Liver (tissue), 9 donors: ENCODE measurements around the gene LIPC. TPM values are rescaled to one million over a fixed set of nuclear protein-coding genes. Genes with fewer than 3 reads are reported as not detected.

Source experiments
- DNase-seq: peaks from one replicate; pipeline ENCODE4 v3.0.0-alpha.2; 2017; ENCODE audit warnings: low spot score
- H3K27ac ChIP-seq, 2 donors: one replicate each; pipeline ENCODE4 v1.7.0; 2013; ENCODE audit warnings: inconsistent platforms in 2 of 2, low read length in 2 of 2, control low read depth in 1 of 2, low read depth in 1 of 2, mild to moderate bottlenecking in 1 of 2
- H3K27me3 ChIP-seq, 4 donors: one replicate each; pipeline versions ENCODE4 v1.6.1 to v1.7.0; 2013; ENCODE audit warnings: low read length in 3 of 4, inconsistent platforms in 1 of 4, mild to moderate bottlenecking in 1 of 4, moderate library complexity in 1 of 4; ENCODE audit not compliant: control insufficient read depth in 4 of 4, insufficient read depth in 4 of 4
- H3K36me3 ChIP-seq, 4 donors: one replicate each; pipeline versions ENCODE4 v1.6.1 to v1.7.0; 2013; ENCODE audit warnings: low read length in 3 of 4, mild to moderate bottlenecking in 3 of 4, low read depth in 1 of 4, moderate library complexity in 1 of 4; ENCODE audit not compliant: control insufficient read depth in 4 of 4, insufficient read depth in 3 of 4
- H3K4me1 ChIP-seq, 4 donors: one replicate each; pipeline versions ENCODE4 v1.6.1 to v1.7.0; 2013; ENCODE audit warnings: low read length in 3 of 4, mild to moderate bottlenecking in 3 of 4, moderate library complexity in 1 of 4; ENCODE audit not compliant: control insufficient read depth in 4 of 4, insufficient read depth in 4 of 4
- H3K4me3 ChIP-seq, 3 donors: one replicate each; pipeline versions ENCODE4 v1.6.1 to v1.7.0; 2013; ENCODE audit warnings: low read length in 3 of 3, control low read depth in 1 of 3, low read depth in 1 of 3, mild to moderate bottlenecking in 1 of 3
- H3K9ac ChIP-seq, 2 donors: one replicate each; pipeline ENCODE4 v1.7.0; 2013; ENCODE audit warnings: low read length in 2 of 2, mild to moderate bottlenecking in 2 of 2, moderate library complexity in 2 of 2, control low read depth in 1 of 2, low read depth in 1 of 2
- H3K9me3 ChIP-seq, 4 donors: one replicate each; pipeline versions ENCODE4 v1.6.1 to v1.7.0; 2013; ENCODE audit warnings: low read length in 3 of 4; ENCODE audit not compliant: control insufficient read depth in 4 of 4
- ATF3 ChIP-seq: IDR thresholded peaks from 2 replicates; pipeline ENCODE4 v1.6.1; 2016; ENCODE audit warnings: antibody characterized with exemption
- CTCF ChIP-seq: fragments of 150-350 bp; IDR thresholded peaks from 2 replicates; pipeline ENCODE4 v1.5.1; 2017; ENCODE audit warnings: improper control_type of control experiment, low read depth, low read length; ENCODE audit not compliant: missing input control
- EGR1 ChIP-seq, 2 donors: IDR thresholded peaks; 2 replicates each; pipeline ENCODE4 v1.6.1; 2016 to 2018; ENCODE audit warnings: antibody characterized with exemption in 2 of 2, low read depth in 2 of 2
- FOXA1 ChIP-seq: IDR thresholded peaks from 2 replicates; pipeline ENCODE4 v1.6.1; 2016; ENCODE audit warnings: antibody characterized with exemption
- FOXA2 ChIP-seq: IDR thresholded peaks from 2 replicates; pipeline ENCODE4 v1.6.1; 2016; ENCODE audit warnings: antibody characterized with exemption
- GABPA ChIP-seq, 2 donors: IDR thresholded peaks in 1 of 2; conservative IDR thresholded peaks in 1 of 2; 2 replicates each; pipeline ENCODE4 v1.6.1; 2016; ENCODE audit warnings: antibody characterized with exemption in 2 of 2, mild to moderate bottlenecking in 1 of 2, moderate library complexity in 1 of 2
- HNF4A ChIP-seq, 2 donors: conservative IDR thresholded peaks; 2 replicates each; pipeline ENCODE4 v1.6.1; 2016; ENCODE audit warnings: antibody characterized with exemption in 2 of 2, mild to moderate bottlenecking in 2 of 2
- HNF4G ChIP-seq: IDR thresholded peaks from 2 replicates; pipeline ENCODE4 v1.6.1; 2016; ENCODE audit warnings: antibody characterized with exemption
- JUND ChIP-seq, 2 donors: IDR thresholded peaks; 2 replicates each; pipeline ENCODE4 v1.6.1; 2016; ENCODE audit warnings: antibody characterized with exemption in 2 of 2
- NR2F2 ChIP-seq: IDR thresholded peaks from 2 replicates; pipeline ENCODE4 v1.6.1; 2016; ENCODE audit warnings: antibody characterized with exemption
- RAD21 ChIP-seq, 2 donors: IDR thresholded peaks; 2 replicates each; pipeline ENCODE4 v1.6.1; 2016; ENCODE audit warnings: antibody characterized with exemption in 2 of 2, mild to moderate bottlenecking in 2 of 2
- REST ChIP-seq: IDR thresholded peaks from 2 replicates; pipeline ENCODE4 v1.6.1; 2016; ENCODE audit warnings: antibody characterized with exemption, mild to moderate bottlenecking
- RXRA ChIP-seq, 2 donors: IDR thresholded peaks; 2 replicates each; pipeline ENCODE4 v1.6.1; 2017 to 2018; ENCODE audit warnings: antibody characterized with exemption in 2 of 2, mild to moderate bottlenecking in 1 of 2
- SP1 ChIP-seq: IDR thresholded peaks from 2 replicates; pipeline ENCODE4 v1.6.1; 2018; ENCODE audit warnings: antibody characterized with exemption, mild to moderate bottlenecking
- TAF1 ChIP-seq: conservative IDR thresholded peaks from 2 replicates; pipeline ENCODE4 v1.6.1; 2016; ENCODE audit warnings: antibody characterized with exemption, mild to moderate bottlenecking
- YY1 ChIP-seq: IDR thresholded peaks from 2 replicates; pipeline ENCODE4 v1.6.1; 2016; ENCODE audit warnings: antibody characterized with exemption, mild to moderate bottlenecking
- ZBTB33 ChIP-seq: IDR thresholded peaks from 2 replicates; pipeline ENCODE4 v1.6.1; 2016; ENCODE audit warnings: antibody characterized with exemption
- whole genome bisulfite sequencing: extraction: QIAGEN DNeasy Blood & Tissue Kit; methylation state at CpG from one replicate; pipeline ENCODE4 v1.1.7; 2013; 5-methylcytosine and 5-hydroxymethylcytosine counted together
- polyA plus RNA-seq, 2 donors: library from polyadenylated mRNA; stranded (reverse) in 1 of 2; unstranded in 1 of 2; fragments of 200-250 nt in 1 of 2; fragments of >200 nt in 1 of 2; fragmentation: Nextera tagmentation in 1 of 2; extraction: Ambion mirVana in 1 of 2; gene quantifications; one replicate each; pipeline versions ENCODE4 v1.2.1 to v1.2.3, GENCODE V29; 2013 to 2015
- total RNA-seq, 2 donors: library from RNA; depleted of rRNA; stranded (reverse); fragments of >200 nt; gene quantifications; one replicate each; pipeline ENCODE4 v1.2.3, GENCODE V29; 2014
- TF ChIP-seq, protein P1 (sequence below): IDR thresholded peaks from 2 replicates; pipeline ENCODE4 v1.6.1; 2016; ENCODE audit warnings: antibody characterized with exemption
- donor health status: healthy.
- donor health status: healthy.
- donor health status: healthy.
- donor health status: healthy.
- donor health status: healthy.

Gene LIPC
- total and polyA plus RNA-seq, 4 donors, result 60.1 to 268 (median 131) TPM

- no peak overlapping the region for H3K4me3 ChIP-seq
- peak overlapping the region; percentile 88 to 91 for H3K27ac ChIP-seq
- H3K4me1 ChIP-seq, result peaks cover 14 to 66% (median 42%) of the 10 kb centered on the region in 4 donors
- no peaks in the 10 kb centered on the region for H3K9me3 ChIP-seq
- no peaks in the 10 kb centered on the region for H3K36me3 ChIP-seq
- no peak for DNase-seq
- no peak for TF ChIP-seq NR2F2
- no peak for TF ChIP-seq JUND (IDR thresholded peaks at IDR 0.05)
- TF ChIP-seq, protein P1, sequence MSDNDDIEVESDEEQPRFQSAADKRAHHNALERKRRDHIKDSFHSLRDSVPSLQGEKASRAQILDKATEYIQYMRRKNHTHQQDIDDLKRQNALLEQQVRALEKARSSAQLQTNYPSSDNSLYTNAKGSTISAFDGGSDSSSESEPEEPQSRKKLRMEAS, result no peak
- no peak for TF ChIP-seq SP1
- no peak for TF ChIP-seq TAF1
- no peak for TF ChIP-seq ATF3
- no peak for TF ChIP-seq HNF4G
- TF ChIP-seq RXRA (IDR thresholded peaks at IDR 0.05), result no peak
- TF ChIP-seq YY1, result no peak
- TF ChIP-seq ZBTB33, result no peak
- TF ChIP-seq EGR1 (IDR thresholded peaks at IDR 0.05; ENCODE audit: low read depth in 2 of 2), result no peak
- no peak for TF ChIP-seq HNF4A (conservative IDR thresholded peaks at IDR 0.05)
- no peak for TF ChIP-seq RAD21 (IDR thresholded peaks at IDR 0.05)
- no peak for TF ChIP-seq FOXA1
- TF ChIP-seq GABPA (IDR thresholded peaks at IDR 0.05 in 1 of 2, conservative IDR thresholded peaks at IDR 0.05 in 1 of 2), result no peak
- H3K27me3 ChIP-seq, result no peaks in the 10 kb centered on the region
- no peak overlapping the region for H3K9ac ChIP-seq
- 21% methylated on average over 1 of the region's 1 CpG for WGBS
Measured at GRCh38 chr15:58425834-58426233, 6.0 kb upstream of the LIPC start.

- TF ChIP-seq RXRA (IDR thresholded peaks at IDR 0.05) (no peak), FOXA2 (no peak), EGR1 (IDR thresholded peaks at IDR 0.05; ENCODE audit: low read depth in 2 of 2) (no peak), HNF4G (no peak), NR2F2 (no peak), TAF1 (no peak), YY1 (no peak), ATF3 (no peak), FOXA1 (no peak), CTCF (no peak), REST (no peak), HNF4A (conservative IDR thresholded peaks at IDR 0.05) (no peak), RAD21 (IDR thresholded peaks at IDR 0.05) (no peak), SP1 (no peak), GABPA (IDR thresholded peaks at IDR 0.05 in 1 of 2, conservative IDR thresholded peaks at IDR 0.05 in 1 of 2) (no peak), JUND (IDR thresholded peaks at IDR 0.05) (no peak), ZBTB33 (no peak)
- TF ChIP-seq, protein P1, result no peak
- H3K9ac ChIP-seq, result no peak overlapping the region
- H3K4me1 ChIP-seq, result peaks cover 14 to 72% (median 46%) of the 10 kb centered on the region in 4 donors
- H3K36me3 ChIP-seq, result no peaks in the 10 kb centered on the region
- H3K27ac ChIP-seq, result no peak overlapping the region
- H3K27me3 ChIP-seq, result no peaks in the 10 kb centered on the region
- H3K9me3 ChIP-seq, result no peaks in the 10 kb centered on the region
- no peak overlapping the region for H3K4me3 ChIP-seq
- DNase-seq, result no peak
- 95% methylated on average over 1 of the region's 1 CpG for WGBS
Measured at GRCh38 chr15:58426501-58426900, 5.3 kb upstream of the LIPC start.
